ENCODE results near the gene CAMTA1.

DNA sequence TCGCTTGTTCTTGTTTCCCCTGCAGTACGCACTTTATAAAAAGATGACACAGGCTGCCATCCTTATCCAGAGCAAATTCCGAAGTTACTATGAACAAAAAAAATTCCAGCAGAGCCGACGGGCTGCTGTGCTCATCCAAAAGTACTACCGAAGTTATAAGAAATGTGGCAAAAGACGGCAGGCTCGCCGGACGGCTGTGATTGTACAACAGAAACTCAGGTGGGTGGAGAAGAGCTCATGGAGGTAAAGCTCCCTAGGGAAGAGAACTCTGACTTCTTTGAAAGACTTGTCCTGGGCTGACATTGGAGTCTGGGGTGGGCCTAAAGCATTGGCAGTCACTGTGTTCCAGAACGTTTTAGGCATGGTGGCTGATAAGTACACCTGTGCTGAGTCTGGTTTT is 965.9 kb downstream of the CAMTA1 start:
- TF ChIP-seq, protein P1, sequence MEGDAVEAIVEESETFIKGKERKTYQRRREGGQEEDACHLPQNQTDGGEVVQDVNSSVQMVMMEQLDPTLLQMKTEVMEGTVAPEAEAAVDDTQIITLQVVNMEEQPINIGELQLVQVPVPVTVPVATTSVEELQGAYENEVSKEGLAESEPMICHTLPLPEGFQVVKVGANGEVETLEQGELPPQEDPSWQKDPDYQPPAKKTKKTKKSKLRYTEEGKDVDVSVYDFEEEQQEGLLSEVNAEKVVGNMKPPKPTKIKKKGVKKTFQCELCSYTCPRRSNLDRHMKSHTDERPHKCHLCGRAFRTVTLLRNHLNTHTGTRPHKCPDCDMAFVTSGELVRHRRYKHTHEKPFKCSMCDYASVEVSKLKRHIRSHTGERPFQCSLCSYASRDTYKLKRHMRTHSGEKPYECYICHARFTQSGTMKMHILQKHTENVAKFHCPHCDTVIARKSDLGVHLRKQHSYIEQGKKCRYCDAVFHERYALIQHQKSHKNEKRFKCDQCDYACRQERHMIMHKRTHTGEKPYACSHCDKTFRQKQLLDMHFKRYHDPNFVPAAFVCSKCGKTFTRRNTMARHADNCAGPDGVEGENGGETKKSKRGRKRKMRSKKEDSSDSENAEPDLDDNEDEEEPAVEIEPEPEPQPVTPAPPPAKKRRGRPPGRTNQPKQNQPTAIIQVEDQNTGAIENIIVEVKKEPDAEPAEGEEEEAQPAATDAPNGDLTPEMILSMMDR (IDR thresholded peaks at IDR 0.05; ENCODE audit: insufficient read depth, low read length, poor library complexity, severe bottlenecking): no peak
- TF ChIP-seq EZH2phosphoT487 (conservative IDR thresholded peaks at IDR 0.05; ENCODE audit: low read length): no peak

Measured in SU-DHL-6 (cell line).